Right cardiac atrium (tissue), 5 donors: Measurements from ENCODE around the gene NUP210. TPM values are rescaled to one million over a fixed set of nuclear protein-coding genes. Genes with fewer than 3 reads are reported as not detected.

Experiments used
- ATAC-seq, 2 donors: fragments of 200-7000 bp; cut with Tn5 transposase; one replicate each; pipeline versions ENCODE4 v1.8.0 to v1.9.1; 2020; ENCODE audit warnings: moderate library complexity in 2 of 2, mild to moderate bottlenecking in 1 of 2
- DNase-seq, 3 donors: peaks; one replicate each; pipeline ENCODE4 v3.0.0-alpha.2; 2020
- H3K27ac ChIP-seq: one replicate; pipeline ENCODE4 v1.5.1; 2013; ENCODE audit warnings: mild to moderate bottlenecking, low read length, control low read depth, moderate library complexity
- H3K27me3 ChIP-seq: one replicate; pipeline ENCODE4 v1.6.1; 2013; ENCODE audit not compliant: control insufficient read depth, insufficient read depth
- H3K4me1 ChIP-seq: one replicate; pipeline ENCODE4 v1.6.1; 2013; ENCODE audit warnings: low read length; ENCODE audit not compliant: control insufficient read depth, insufficient read depth
- H3K4me3 ChIP-seq: one replicate; pipeline ENCODE4 v1.5.1; 2013; ENCODE audit warnings: low read length, control low read depth
- H3K9me3 ChIP-seq: one replicate; pipeline ENCODE4 v1.6.1; 2013; ENCODE audit warnings: low read length; ENCODE audit not compliant: control insufficient read depth
- WGBS: extraction: QIAGEN DNeasy Blood & Tissue Kit; methylation state at CpG from one replicate; pipeline ENCODE4 v1.1.7; 2013; 5-methylcytosine and 5-hydroxymethylcytosine counted together
- intact Hi-C, 4 donors: fragments of 100-400 bp; cut with DNase I; formaldehyde crosslinking; loops; one replicate each; pipeline versions ENCODE4 v1.11.0 to v1.14.0; 2022 to 2023
- polyA plus RNA-seq: library from polyadenylated mRNA; stranded (reverse); fragments of 200-250 nt; gene quantifications from one replicate; pipeline ENCODE4 v1.2.3, GENCODE V29; 2013
- total RNA-seq, 4 donors: library from RNA; stranded (reverse); fragmentation: NEBNext Ultra II Directional; extraction: Animal tissue kit (Norgen Biotek cat#: 25700); gene quantifications; one replicate each; pipeline ENCODE4 v1.2.1, GENCODE V29; 2021
- donor health status: healthy with polysubstance abuse.
- donor health status: DM: no; HTN: yes; CAD: no.
- donor health status: DM: no; HTN: no; CAD: no.
- donor health status: DM: no; HTN: yes; CAD: no; lungs with severe emphysema.
- donor health status: DM: yes; HTN: yes; CAD: no.

The NUP210 gene
- total and polyA plus RNA-seq, 5 donors = 2.0 to 5.9 (median 3.3) TPM

DNA sequence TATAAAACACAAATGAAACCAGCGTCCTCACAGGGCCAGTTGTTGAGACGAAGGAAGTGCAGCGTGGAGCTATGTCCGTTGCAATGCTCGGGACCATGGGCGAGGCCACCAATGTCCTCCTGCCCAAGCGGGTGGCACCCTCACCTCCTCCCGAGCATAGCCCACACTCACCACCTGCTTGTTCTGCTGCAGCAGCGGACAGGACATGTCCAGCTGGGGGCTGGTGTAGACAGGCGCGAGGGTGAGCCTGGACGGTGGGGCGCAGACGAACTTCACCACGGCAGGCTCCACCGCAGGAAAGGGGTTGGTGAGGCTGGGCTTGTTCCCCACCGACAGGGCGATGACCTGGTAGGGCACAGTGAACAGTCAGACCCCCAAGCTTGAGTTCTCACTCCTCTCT, 62.1 kb downstream of the NUP210 start:
- no peaks in the 10 kb centered on the region for H3K9me3 ChIP-seq
- H3K27ac ChIP-seq = no peak overlapping the region
- no peaks in the 10 kb centered on the region for H3K27me3 ChIP-seq
- intact Hi-C loops = no loop called here
- 90% methylated on average over 18 of the region's 18 CpGs for WGBS
- no peak for DNase-seq
- no peak overlapping the region for H3K4me3 ChIP-seq
- H3K4me1 ChIP-seq = no peaks in the 10 kb centered on the region
- ATAC-seq = no peak

DNA sequence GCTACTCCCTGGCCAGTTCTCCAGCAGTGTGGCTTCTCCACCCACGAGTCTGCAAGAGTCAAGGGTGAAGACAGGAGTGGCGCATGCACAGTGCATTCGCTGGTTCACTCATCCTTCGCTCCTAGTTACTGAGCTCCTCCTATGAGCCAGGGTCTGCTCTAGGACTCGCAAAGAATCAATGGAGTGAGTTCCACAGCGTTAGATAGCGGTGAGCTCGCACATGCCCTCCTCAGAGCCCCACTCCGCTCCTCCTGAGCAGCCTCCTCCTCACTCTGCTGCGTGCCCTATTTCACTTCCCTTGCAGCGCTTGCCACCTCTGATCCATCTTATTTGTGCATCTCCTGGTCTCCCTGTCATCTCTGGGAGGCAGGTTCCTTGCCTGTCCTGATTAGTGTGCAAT, 63.0 kb downstream of the NUP210 start:
- no peak for ATAC-seq
- no peak for DNase-seq
- no peak overlapping the region for H3K4me3 ChIP-seq
- 88% methylated on average over 11 of the region's 11 CpGs for WGBS
- no peaks in the 10 kb centered on the region for H3K9me3 ChIP-seq
- H3K4me1 ChIP-seq = no peaks in the 10 kb centered on the region
- intact Hi-C loops = no loop called here
- no peaks in the 10 kb centered on the region for H3K27me3 ChIP-seq
- no peak overlapping the region for H3K27ac ChIP-seq

DNA sequence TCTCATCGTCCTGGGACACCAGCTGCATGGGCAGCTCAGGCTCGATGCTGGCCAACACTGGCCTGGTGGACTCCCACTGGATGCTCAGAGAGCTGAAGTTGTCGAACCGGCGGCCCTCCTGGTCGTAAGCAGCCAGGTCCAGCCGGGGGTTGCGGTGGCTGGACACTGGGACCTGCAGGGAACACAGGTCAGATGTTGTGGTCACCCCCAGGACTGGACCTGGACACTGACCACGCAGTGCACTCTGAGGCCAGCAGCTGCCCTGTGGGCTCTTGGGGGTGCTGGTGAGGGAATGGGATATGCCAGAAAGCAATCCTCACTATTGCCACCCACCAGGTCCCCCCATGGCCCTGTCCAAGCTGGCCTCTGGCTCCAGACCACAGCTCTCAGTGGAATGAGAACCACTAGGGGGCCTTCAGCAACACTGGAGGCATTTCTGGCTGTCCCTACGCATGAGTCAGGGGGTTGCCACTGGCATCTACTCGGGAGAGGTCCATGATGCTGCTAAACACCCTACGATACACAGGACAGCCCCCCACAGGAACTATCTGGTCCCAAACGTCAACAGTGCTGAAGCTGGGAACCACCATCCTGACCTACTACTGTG, 66.1 kb downstream of the NUP210 start:
- Histone ChIP-seq H3K4me1 (no peaks in the 10 kb centered on the region), H3K27me3 (no peaks in the 10 kb centered on the region), H3K4me3 (no peak overlapping the region), H3K9me3 (no peaks in the 10 kb centered on the region), H3K27ac (no peak overlapping the region)
- intact Hi-C loops = no loop called here
- WGBS = 76% methylated on average over 13 of the region's 13 CpGs
- peak in 1 of 3 donors; percentile 46 for DNase-seq
- ATAC-seq = peak in 1 of 2 donors; percentile 8

DNA sequence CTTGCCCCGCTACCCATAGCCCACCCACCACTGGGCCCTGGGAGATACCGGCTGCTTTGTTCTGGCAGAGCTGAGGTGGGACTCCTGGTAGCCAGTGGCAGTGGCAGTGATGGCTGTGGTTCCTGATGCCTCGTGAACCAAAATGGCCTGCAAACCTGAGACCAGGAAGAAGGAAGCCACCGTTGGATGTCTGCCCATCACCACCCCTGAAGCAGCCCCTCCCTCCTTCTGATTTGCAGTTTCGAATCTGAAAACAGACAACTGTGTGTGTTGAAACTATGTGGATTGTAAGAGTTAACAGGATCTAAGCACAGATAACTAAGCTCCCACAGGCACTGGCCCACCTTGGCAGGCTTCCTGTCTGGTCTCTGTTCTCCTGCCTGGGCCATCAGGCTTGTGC, 66.6 kb downstream of the NUP210 start:
- intact Hi-C loops = no loop called here
- Histone ChIP-seq H3K27me3 (no peaks in the 10 kb centered on the region), H3K4me3 (no peak overlapping the region), H3K4me1 (no peaks in the 10 kb centered on the region), H3K9me3 (no peaks in the 10 kb centered on the region), H3K27ac (no peak overlapping the region)
- WGBS = 74% methylated on average over 5 of the region's 5 CpGs
- no peak for ATAC-seq
- no peak for DNase-seq

DNA sequence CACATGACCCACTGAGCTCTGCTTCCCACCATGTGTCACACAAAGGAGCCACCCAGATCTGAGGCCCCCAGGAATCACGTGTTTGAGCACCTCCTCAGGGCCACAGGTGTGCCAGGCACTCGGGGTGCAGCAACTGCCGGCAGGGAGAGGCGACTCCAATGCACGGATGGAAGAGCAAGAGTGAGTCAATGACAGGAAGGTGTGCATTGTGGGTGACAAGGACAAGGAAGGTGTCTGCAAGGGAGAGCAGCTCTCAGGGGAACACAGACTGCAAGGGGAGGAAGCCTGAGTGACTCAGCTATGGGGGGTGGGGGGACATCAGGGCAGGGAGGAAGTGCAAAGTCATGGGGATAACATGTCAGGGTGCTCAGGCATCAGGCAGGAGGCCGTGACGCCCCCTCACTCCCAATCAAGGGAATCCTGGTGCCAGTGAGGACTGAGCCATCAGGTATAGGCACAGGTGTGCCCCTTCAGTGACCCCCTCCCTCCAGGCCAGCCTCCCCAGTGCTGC, 67.4 kb downstream of the NUP210 start:
- no peaks in the 10 kb centered on the region for H3K27me3 ChIP-seq
- intact Hi-C loops = no loop called here
- H3K9me3 ChIP-seq = no peaks in the 10 kb centered on the region
- H3K27ac ChIP-seq = no peak overlapping the region
- no peaks in the 10 kb centered on the region for H3K4me1 ChIP-seq
- H3K4me3 ChIP-seq = no peak overlapping the region
- DNase-seq (peak in 1 of 3 donors; percentile 27), ATAC-seq (no peak)
- 65% methylated on average over 7 of the region's 7 CpGs for WGBS

DNA sequence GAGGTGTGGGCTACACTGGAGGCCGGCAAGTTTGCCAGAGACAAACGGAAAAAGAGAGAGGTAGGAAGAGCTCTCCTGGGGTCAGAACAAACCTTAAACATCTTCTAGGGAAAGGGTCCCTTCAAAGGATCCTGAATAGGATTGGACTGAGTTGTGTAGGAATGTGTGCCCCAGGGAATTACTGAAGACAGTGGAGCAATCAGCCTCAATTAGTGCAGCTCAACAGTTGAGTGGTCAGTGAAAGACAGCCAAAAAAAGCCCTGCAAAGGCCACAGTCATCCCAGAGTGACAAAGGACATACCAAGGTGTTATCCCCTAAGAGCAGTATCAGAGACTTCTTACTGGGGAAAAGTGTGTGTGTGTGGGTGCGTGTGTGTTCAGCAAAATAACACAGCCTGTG, 70.3 kb downstream of the NUP210 start:
- no peak overlapping the region for H3K4me3 ChIP-seq
- intact Hi-C loops = no loop called here
- no peaks in the 10 kb centered on the region for H3K4me1 ChIP-seq
- no peak overlapping the region for H3K27ac ChIP-seq
- H3K9me3 ChIP-seq = no peaks in the 10 kb centered on the region
- H3K27me3 ChIP-seq = no peaks in the 10 kb centered on the region
- no peak for DNase-seq
- no peak for ATAC-seq
- WGBS = 77% methylated on average over 3 of the region's 3 CpGs

DNA sequence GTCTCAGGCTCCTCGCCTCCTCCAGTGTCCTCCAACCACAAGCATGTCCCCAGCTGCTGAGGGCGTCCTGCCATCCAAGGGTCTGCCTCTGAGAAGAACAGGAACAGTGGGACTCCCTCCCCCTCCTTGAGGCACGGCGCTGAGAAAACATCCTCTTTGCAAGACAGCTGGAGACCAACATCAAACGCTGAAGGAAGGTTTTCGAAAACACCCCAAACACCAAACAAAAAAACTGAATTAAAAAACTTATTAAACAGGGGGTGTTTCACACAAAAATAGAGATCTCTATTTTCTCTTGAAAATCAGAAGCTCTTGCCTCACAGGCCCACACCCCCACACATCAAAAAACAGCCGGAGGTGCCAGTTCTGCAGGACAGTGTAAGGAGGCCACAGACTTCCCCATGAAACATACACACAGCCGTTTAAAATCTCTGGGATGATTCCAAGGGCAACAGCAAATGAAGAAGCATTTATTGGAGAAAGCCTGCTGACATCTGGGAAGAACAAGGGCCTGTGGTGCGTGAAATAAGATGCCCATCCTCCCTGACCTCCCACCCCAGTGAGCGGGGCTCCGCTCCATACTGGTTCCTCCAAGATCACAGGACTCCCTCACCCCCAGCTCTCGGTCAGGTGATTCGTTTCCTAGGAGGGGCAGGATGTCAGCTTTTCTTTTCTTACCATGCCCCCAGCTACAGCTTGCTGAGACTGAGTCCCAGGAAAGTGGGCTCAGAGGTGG, 71.3 kb downstream of the NUP210 start:
- no peak overlapping the region for H3K27ac ChIP-seq
- ATAC-seq (no peak), DNase-seq (no peak)

DNA sequence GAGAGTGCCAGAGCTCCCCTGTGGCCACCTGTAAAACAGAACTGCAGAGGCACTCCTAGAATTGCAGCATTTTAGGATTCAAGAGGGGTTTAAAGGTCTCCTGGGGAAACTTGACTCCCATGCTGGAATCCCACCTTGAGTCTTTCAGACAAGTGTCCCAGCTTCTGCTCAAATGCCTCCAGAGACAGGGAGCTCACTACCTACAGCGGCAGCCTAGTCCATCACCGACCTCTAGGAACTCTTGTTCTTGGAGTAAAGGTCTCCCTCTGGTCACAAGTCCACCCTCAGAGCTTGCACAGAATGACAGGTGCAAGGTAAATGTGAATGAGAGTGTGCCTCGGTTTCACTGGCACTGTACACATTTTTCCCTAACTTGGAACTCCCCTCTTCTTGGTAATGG, 72.0 kb downstream of the NUP210 start:
- Histone ChIP-seq H3K27me3 (no peaks in the 10 kb centered on the region), H3K4me3 (no peak overlapping the region), H3K4me1 (no peaks in the 10 kb centered on the region), H3K27ac (no peak overlapping the region), H3K9me3 (no peaks in the 10 kb centered on the region)
- intact Hi-C loops = no loop called here
- 77% methylated on average over 3 of the region's 3 CpGs for WGBS
- ATAC-seq (no peak), DNase-seq (no peak)

More for the DNA sequence above, 71.3 kb downstream of the NUP210 start:
- no peaks in the 10 kb centered on the region for H3K27me3 ChIP-seq
- H3K9me3 ChIP-seq = no peaks in the 10 kb centered on the region
- intact Hi-C loops = no loop called here
- 49% methylated on average over 13 of the region's 13 CpGs for WGBS
- H3K4me1 ChIP-seq = no peaks in the 10 kb centered on the region
- H3K4me3 ChIP-seq = no peak overlapping the region

DNA sequence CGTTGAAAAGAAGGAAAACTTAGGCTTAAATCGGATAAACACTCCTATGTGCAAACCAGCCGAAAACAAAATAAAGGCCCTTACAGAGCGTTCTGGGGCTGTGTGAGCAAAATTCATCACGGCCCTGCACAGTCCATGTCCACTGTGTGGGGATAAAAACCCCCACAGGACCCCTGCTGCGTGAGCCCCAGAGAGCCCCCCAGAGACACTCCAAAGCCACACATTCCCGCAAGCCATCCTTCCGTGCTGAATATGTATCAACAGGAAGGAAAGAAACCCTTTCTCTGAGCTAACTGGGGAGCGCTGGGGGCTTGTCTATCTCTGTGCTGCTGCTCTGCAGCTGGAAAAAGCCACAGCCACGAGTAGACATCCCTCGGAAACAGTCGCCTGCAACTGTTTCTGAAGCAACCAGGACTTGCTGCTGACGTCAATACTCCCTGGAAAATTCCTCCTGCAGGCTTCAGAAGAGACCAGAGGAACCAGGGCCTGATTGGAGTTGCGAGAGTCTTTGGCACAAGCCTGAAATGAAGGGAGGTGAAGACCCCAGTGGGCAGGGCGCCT, 72.7 kb downstream of the NUP210 start:
- no peak for DNase-seq
- Histone ChIP-seq H3K27me3 (no peaks in the 10 kb centered on the region), H3K4me3 (no peak overlapping the region), H3K9me3 (no peaks in the 10 kb centered on the region), H3K27ac (no peak overlapping the region), H3K4me1 (no peaks in the 10 kb centered on the region)
- intact Hi-C loops = no loop called here
- WGBS = 49% methylated on average over 15 of the region's 15 CpGs
- ATAC-seq = peak; percentile 7 to 50

DNA sequence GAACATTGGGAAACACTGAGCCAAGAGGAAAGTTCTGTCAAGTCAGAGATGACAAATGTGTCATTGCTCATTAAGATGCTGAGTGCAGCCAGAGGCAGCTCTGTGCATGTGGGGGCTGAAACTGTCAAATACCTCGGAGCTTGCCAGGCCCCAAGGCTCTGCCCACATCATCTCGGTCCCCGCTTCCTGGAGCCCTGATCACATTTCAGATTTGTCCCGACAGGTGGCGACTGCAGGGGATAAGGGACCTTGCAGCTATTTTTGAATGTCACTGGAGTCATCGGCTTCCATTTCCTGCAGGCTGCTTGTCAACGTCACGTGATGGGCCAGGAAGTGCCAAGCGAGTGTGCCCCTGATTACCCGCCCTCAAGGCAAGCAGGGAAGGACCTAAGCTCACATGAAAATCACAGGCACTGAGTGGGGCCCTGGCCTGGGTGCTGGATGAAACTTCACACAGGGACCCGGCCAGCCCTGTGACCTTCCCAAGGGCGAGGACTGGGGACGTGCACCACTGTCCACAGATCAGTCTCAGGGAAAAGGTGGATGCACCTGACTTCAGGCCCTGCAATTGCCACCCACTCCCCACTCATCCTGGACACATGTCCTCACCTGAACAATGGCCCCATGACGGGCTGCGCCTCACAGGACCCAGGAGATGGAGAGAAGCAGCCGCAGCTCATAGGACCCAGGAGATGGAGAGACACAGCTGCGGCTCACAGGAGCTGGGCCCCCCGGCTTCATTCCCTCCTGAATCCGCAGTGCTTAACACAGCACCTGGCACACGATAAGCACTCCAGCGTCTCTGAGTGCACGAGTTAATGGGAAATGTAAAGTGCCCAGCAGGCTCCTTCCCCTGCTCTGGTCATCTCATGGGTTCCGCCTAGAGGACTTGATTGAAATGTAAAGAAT, 73.4 kb downstream of the NUP210 start:
- H3K4me1 ChIP-seq = no peaks in the 10 kb centered on the region
- no peaks in the 10 kb centered on the region for H3K27me3 ChIP-seq
- ATAC-seq (peak; percentile 25 to 48), DNase-seq (peak in 1 of 3 donors; percentile 59)
- intact Hi-C loops = no loop called here
- H3K9me3 ChIP-seq = no peaks in the 10 kb centered on the region
- 48% methylated on average over 23 of the region's 23 CpGs for WGBS
- no peak overlapping the region for H3K4me3 ChIP-seq
- no peak overlapping the region for H3K27ac ChIP-seq
